NCI-H524 (cell line): ENCODE results near the gene SYNPO.

Experiments
- DNase-seq, 2 experiments: peaks; one replicate each; lab custom pipeline; 2025; lab: John Stamatoyannopoulos, UW

SYNPO gene

DNA sequence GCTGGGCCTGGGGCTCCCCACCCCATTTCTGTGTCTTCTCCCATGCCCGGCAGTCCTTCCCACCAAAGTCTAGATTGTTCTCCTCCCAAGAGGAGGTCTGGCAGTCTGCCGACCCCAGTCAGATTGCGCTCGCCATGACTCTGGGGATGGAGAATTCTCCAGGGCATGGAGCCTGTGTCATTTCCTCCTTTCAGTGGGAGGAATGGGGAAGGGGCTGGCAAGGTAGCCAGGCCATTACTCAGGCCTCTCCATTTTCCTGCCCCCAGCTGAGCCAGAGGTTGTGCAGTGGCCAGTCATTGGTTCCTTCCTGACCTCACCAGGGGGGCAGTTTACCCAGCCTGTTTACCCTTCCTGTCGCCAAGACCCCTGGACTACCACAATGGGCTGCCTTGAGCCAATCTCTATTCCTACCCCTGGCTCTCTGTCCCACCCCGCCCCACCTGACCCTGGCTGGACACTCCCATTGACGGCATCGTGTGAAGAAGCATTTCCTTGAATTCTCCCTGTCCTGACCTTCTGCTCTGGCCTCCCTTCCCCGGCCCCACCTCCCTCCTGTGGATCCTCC lies 628 bp downstream of the SYNPO start:
- no peak for DNase-seq

DNA sequence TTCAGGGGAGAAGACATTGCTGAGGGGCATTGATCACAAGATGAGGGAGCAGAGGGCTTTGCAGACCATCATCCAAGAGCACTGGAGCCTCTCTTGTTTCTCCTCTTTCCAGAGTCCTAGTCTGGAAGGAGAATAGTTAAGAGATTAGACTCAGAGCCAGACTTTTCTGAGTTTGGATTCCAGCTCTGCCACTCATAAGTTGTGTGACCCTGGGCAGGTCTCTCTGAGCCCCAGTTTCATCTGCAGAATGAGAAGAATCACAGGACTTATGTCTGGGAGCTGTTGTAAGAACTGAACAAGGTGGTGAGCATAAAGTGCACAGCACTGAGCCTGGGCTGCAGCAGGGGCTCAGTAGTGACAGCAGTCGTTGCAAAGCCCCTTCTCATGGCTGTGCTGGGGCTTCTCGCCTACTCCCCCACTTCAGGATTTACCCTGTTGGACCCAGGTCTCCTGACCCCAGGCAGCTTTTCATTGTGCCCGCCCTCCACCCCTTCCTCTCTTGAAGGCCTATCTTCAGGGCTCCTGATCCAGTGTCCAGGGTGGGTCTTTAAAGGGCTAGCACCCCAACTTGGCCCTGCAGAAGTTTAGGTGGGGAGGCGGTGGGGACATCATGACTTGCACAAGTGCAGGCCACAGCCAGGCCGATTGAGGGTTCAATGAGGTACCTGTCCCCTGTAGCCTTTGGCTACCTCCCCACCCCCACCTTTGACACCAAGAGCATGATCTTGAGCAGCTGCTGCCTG lies 1.5 kb downstream of the SYNPO start:
- no peak for DNase-seq

- DNase-seq = no peak
These were observed 2.1 kb downstream of the SYNPO start for GRCh38 chr5:150642567-150642927.

GRCh38 chr5:150642991-150643710 lies 2.7 kb downstream of the SYNPO start:
- no peak for DNase-seq

GRCh38 chr5:150644058-150644457 lies 3.6 kb downstream of the SYNPO start:
- DNase-seq = no peak

DNA sequence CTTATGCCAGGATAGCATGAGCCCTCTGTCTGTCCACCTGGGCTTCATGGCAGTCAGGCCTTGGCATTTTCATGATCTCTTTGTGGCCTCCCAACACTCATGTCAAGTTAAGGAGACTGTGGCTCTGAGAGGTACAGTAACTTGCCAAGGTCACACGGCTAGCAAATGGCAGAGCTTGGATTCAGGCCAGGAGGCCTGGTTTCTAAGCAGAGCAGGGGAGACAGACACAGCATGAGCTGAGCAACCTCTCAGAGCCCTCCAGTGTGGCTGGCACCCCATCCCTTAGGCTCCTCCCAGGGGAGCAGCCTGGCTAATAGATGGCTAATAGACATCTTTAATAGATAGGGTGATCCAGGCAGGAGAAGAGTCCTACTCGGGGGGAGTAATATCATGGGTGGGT lies 4.1 kb downstream of the SYNPO start:
- peak in 1 of 2 experiments; percentile 32 for DNase-seq

DNA sequence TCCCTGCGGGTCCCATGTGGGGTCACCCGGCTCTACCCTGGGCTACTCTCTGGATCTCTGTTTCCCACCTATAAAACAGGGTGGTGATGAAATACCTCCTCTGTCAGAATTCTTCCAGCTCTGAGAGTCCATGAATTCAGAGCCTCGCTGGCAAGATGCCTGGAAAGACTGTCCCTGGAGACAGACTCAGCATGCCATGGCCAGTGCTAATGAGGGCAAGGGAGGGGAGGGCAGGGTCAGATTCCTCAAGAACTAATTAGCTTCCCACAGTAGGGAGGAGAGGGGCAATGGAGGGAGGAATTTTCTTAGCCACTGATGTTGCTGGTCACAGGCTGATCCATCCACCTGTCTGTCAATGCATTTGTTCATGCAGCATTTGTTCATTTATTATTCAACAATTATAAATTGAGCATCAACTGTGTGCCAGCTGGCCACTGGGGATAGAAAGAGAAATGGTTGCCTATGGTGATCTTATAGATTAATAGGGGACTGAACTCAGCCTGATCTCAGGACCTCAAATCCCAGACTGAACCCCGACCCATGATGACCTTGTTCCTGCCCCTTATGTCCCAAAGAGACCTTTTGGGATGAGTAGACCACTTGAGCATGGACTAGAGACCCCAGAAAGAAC lies 4.7 kb downstream of the SYNPO start:
- peak; percentile 31 to 60 for DNase-seq

GRCh38 chr5:150647275-150648251 lies 7.1 kb downstream of the SYNPO start:
- DNase-seq = no peak

DNA sequence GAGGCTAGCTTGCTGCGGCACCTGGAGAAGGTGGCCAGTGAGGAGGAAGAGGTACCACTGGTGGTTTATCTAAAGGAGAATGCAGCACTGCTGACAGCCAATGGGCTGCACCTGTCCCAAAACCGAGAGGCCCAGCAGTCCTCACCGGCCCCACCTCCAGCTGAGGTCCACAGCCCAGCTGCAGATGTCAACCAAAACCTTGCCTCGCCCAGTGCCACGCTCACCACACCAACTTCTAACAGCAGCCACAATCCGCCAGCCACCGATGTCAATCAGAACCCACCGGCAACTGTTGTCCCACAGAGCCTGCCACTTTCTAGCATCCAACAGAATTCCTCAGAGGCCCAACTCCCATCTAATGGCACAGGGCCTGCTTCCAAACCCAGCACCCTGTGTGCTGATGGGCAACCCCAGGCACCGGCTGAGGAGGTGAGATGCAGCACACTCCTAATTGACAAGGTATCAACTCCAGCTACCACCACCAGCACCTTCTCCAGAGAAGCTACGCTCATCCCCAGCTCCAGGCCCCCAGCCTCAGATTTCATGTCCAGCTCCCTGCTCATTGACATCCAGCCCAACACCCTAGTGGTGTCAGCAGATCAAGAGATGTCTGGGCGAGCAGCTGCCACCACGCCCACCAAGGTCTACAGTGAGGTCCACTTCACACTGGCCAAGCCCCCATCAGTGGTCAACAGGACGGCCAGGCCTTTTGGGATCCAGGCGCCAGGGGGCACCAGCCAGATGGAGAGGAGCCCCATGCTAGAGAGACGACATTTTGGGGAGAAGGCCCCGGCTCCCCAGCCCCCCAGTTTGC lies 8.0 kb downstream of the SYNPO start:
- no peak for DNase-seq

DNA sequence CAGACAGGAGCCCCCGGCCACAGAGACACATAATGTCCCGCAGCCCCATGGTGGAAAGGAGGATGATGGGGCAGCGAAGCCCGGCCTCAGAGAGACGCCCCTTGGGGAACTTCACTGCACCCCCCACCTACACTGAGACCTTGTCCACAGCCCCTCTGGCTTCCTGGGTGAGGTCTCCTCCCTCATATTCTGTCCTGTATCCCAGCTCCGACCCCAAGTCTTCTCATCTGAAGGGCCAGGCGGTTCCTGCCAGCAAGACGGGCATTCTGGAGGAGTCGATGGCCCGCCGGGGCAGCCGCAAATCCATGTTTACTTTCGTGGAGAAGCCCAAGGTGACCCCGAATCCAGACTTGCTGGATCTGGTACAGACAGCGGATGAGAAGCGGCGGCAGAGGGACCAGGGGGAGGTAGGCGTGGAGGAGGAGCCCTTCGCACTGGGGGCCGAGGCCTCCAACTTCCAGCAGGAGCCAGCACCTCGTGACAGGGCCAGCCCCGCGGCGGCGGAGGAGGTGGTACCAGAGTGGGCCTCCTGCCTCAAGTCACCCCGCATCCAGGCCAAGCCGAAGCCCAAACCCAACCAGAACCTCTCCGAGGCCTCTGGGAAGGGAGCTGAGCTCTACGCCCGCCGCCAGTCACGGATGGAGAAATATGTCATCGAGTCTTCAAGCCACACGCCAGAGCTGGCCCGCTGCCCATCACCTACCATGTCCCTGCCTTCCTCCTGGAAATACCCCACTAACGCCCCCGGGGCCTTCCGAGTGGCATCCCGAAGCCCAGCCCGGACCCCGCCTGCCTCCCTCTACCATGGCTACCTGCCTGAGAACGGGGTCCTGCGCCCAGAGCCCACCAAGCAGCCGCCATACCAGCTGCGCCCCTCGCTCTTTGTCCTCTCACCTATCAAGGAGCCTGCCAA lies 8.9 kb downstream of the SYNPO start:
- no peak for DNase-seq

- DNase-seq = no peak
These were observed 9.9 kb downstream of the SYNPO start for GRCh38 chr5:150650021-150651006.

DNA sequence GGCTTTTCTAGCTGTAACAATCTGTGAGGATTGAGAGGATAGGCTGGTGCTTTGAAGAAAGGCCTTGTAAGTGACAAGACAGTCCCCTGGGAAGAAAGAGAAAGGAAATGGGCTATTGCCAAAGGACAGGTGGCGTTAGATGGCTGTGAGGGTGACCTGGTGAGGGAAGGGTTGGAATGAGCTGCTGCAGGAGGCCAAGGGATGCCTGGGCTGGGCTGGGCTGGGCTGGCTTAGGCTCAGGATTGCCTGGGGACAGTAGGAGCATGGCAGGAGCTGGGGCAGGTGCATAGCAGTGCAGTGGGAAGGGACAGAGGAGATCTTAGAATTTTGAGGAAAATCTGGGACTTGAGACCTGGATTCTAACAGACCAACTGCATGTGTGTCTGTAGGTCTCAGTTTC lies 10.9 kb downstream of the SYNPO start:
- DNase-seq = no peak

- no peak for DNase-seq
These were observed 11.6 kb downstream of the SYNPO start for GRCh38 chr5:150651924-150652671.

GRCh38 chr5:150653145-150653761 lies 12.8 kb downstream of the SYNPO start:
- DNase-seq = no peak

DNA sequence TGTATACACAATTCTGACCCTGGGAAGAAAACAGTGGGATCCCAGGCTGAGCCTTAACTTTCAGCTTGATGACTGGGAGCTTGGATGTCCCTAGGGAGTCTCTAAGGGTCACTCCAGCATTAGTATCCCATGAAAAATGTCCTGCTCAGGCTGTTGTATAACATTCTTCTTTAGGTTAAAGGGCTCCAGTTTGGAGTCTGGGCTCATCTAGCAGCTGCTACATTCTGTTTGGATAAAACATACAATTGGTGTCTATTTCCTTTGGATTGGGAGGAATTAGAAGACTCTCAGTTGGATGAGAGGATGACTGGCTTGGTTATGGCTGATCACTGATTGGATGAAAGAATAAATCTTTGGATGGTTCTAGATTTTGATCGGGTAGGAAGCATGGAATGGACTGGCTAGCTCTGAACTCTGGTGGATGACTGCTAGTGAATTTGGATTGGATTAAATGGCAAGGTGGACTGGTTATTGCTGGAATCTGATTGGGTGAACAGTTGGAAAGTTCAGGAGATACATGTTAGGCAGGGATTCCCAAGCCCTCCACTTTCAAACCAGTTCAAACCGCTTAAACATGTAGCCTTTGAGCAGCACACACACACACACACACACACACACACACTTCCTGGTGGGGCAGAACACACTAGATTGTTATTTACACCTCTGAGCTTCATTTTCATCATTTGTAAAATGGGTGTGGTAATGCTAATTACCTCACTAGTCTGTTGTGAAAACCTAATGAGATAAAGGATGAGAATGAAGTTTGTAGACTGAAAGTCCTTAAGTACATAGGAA lies 13.5 kb downstream of the SYNPO start:
- DNase-seq = no peak

GRCh38 chr5:150655221-150655620 lies 14.8 kb downstream of the SYNPO start:
- no peak for DNase-seq
